ENCODE data around the gene PGM5.

- TF ChIP-seq CTCF (conservative IDR thresholded peaks at IDR 0.05; ENCODE audit: low read depth, low read length) (no peak), EZH2 (IDR thresholded peaks at IDR 0.05; ENCODE audit: borderline replicate concordance, low read depth, low read length, poor library complexity, severe bottlenecking) (no peak)
Measured at GRCh38 chr9:68470634-68471033, 114.2 kb downstream of the PGM5 start.

All from A673 (cell line).